SU-DHL-6 (cell line): Measurements from ENCODE around the gene PHACTR1.

Source experiments
- EZH2phosphoT487 ChIP-seq: fragments of 200-600 bp; sonication (generic), shearing (Covaris generic); conservative IDR thresholded peaks from 2 replicates; pipeline ENCODE4 v1.6.1; 2018; ENCODE audit warnings: mild to moderate bottlenecking, antibody characterized with exemption, low read length, moderate library complexity, mixed read lengths
- TF ChIP-seq, protein P1 (sequence below): fragments of 200-600 bp; sonication (generic); IDR thresholded peaks from one replicate; pipeline ENCODE4 v1.5.1; 2017; ENCODE audit warnings: antibody characterized with exemption, mild to moderate bottlenecking, low read length, moderate library complexity; ENCODE audit not compliant: insufficient read depth, poor library complexity, severe bottlenecking

DNA sequence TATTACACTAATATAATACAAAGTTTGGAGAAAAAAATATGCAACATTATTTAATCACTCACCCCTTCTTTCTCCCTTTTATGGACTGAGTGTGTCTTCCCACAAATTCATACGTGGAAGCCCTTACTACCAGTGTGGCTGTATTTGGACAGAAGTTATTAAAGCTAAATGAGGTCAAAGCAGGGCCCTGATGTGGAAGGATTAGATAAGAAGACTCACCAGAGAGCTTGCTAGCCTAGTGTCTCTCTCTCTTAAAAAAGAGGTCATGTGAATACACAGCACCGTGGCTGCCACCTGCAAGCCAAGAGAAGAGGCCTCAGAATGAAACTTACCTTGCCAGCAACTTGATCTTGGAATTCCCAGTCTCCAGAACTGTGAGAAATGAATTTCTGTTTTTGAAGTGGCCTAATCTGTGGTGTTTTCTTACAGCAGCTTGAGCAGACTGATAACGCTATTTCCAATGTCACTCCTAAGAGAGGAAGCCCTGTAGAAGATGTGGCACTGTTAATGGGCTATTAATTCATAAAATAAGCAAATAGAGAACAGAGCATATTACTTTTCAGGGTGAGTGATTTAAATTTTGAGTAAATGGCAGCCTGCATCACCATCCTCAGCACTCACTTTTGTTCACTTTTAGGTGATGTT lies 378.3 kb downstream of the PHACTR1 start:
- TF ChIP-seq, protein P1, sequence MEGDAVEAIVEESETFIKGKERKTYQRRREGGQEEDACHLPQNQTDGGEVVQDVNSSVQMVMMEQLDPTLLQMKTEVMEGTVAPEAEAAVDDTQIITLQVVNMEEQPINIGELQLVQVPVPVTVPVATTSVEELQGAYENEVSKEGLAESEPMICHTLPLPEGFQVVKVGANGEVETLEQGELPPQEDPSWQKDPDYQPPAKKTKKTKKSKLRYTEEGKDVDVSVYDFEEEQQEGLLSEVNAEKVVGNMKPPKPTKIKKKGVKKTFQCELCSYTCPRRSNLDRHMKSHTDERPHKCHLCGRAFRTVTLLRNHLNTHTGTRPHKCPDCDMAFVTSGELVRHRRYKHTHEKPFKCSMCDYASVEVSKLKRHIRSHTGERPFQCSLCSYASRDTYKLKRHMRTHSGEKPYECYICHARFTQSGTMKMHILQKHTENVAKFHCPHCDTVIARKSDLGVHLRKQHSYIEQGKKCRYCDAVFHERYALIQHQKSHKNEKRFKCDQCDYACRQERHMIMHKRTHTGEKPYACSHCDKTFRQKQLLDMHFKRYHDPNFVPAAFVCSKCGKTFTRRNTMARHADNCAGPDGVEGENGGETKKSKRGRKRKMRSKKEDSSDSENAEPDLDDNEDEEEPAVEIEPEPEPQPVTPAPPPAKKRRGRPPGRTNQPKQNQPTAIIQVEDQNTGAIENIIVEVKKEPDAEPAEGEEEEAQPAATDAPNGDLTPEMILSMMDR = no peak
- no peak for TF ChIP-seq EZH2phosphoT487
